Measurements from ENCODE around the gene HNRNPA1.

DNA sequence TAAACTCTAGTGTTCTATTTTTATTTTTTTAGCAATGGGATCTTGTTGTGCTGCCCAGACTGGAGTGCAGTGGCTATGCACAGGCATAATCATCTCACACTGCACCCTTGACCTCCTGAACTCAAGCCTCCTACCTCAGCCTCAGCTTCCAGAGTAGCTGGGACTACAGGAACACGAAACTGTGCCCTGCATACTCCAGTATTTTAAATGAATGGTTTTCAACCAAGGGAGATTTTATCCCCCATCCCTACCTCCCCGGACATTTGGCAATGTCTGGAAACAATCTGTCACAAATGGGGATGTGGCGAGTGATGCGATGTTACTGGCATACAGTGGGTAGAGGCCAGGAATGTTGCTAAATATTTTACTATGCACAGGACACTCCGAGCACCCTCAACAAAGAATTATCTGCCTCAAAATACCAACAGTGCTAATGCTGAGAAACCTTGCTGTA is 2.7 kb upstream of the HNRNPA1 start:
- TF ChIP-seq POLR2A (IDR thresholded peaks at IDR 0.05; ENCODE audit: low read length) (no peak), GATA1 (IDR thresholded peaks at IDR 0.05; ENCODE audit: low read depth, low read length) (no peak)
